Adipocyte (in vitro differentiated cells): Measurements from ENCODE around the gene RABAC1.
A peak's percentile ranks its signal among the peaks of the same experiment; 100 is the strongest.
"Not testable (repeated sequence)": the region's sequence is repeated elsewhere in the genome, so short reads cannot be mapped to it uniquely, and the experiment has no call there.

Experiments
- DNase-seq: peaks from one replicate; pipeline ENCODE4 v3.0.0-alpha.2; 2015; ENCODE audit warnings: low read depth
- H3K27me3 ChIP-seq: replicated peaks from 2 replicates; pipeline ENCODE4 v1.7.0; 2013; ENCODE audit warnings: mild to moderate bottlenecking, low read length, moderate library complexity; ENCODE audit not compliant: control insufficient read depth, insufficient read depth
- H3K36me3 ChIP-seq: 2 replicates; pipeline ENCODE4 v1.7.0; 2013; ENCODE audit warnings: low read length, mild to moderate bottlenecking, moderate library complexity; ENCODE audit not compliant: control insufficient read depth, insufficient read depth, severe bottlenecking
- H3K4me1 ChIP-seq: 2 replicates; pipeline ENCODE4 v1.7.0; 2013; ENCODE audit warnings: mild to moderate bottlenecking, low read length, moderate library complexity; ENCODE audit not compliant: control insufficient read depth, insufficient read depth
- H3K4me3 ChIP-seq: 2 replicates; pipeline ENCODE4 v1.7.0; 2013; ENCODE audit warnings: mild to moderate bottlenecking, low read length, moderate library complexity
- H3K9ac ChIP-seq: 2 replicates; pipeline ENCODE4 v1.7.0; 2013; ENCODE audit warnings: mild to moderate bottlenecking, low read length, moderate library complexity
- H3K9me3 ChIP-seq: 2 replicates; pipeline ENCODE4 v1.7.0; 2013; ENCODE audit warnings: mild to moderate bottlenecking, low read length, moderate library complexity; ENCODE audit not compliant: control insufficient read depth

Gene RABAC1

GRCh38 chr19:41995959-41996797 is 37.1 kb upstream of the RABAC1 start:
- no peak for DNase-seq
- Histone ChIP-seq H3K9ac (no peak overlapping the region), H3K27me3 (peaks cover 55% of the 10 kb centered on the region), H3K4me3 (no peak overlapping the region), H3K4me1 (peaks cover 4% of the 10 kb centered on the region), H3K36me3 (no peaks in the 10 kb centered on the region), H3K9me3 (no peaks in the 10 kb centered on the region)

DNA sequence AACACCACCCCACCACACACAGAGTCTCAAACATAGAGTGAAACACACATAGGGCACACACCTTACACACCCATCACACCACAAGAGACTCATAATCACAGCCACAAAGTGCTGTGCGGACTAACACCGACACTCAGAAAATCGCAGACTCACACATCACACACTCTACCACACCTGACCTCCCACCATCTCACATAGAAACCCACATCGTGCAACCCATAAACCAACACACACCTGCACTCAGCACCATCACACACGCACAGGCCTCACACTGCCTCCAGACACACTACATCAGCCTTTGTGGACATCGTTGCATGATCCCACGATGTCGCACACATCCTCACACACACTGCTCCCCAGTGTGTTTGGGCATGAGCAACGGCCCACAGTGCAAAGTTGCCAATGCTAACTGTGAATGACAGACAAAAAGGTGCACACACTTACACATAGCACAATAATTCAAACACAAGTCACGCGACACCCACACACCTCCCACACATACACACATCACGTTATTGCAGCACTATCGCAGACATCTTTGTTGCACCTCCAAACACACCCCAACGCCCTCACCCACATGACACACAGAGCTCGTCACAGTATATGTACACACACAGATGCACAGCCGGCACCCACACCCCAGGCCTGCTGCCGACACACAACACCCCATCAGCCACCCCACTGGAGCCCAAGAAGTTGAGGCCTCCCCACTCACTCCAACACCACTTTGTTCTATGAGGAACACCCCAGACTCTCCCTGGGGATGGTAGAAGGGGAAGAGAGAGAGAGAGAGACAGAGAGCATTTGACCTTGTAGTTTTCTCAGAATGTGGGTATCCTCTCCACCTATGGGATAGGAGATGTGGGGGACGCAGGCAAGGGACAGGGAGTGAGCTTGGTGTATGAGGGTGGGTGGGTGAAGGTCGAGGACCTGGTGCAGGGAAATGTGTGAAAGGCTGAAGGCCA is 36.2 kb upstream of the RABAC1 start:
- DNase-seq: no peak
- Histone ChIP-seq H3K4me3 (no peak overlapping the region), H3K36me3 (no peaks in the 10 kb centered on the region), H3K4me1 (peaks cover 4% of the 10 kb centered on the region), H3K9me3 (no peaks in the 10 kb centered on the region), H3K9ac (no peak overlapping the region), H3K27me3 (peaks cover 50% of the 10 kb centered on the region)

DNA sequence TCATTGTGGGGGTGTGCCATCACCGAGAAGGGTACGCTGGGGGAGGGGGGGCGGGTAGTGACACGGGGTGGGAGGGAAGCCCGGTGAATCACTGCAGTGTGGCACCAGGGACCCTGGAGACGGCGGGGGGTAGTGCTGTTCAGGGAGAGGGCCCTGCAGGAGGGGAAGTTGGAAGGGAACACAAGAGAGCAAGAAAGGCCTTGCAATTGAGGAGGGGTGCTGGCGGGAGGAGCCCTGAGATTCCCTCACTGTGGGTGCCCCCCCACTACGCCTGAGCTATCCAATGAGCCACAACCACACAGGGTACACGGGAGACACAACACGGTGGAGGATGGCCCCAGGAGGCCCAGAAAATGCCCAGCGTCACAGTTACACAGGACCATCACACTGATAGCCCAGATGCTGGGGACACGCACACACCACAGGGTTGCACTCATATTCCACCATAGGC is 35.4 kb upstream of the RABAC1 start:
- H3K4me1 ChIP-seq: peaks cover 4% of the 10 kb centered on the region
- H3K36me3 ChIP-seq: no peaks in the 10 kb centered on the region
- no peak overlapping the region for H3K4me3 ChIP-seq
- H3K9me3 ChIP-seq: no peaks in the 10 kb centered on the region
- DNase-seq: no peak
- H3K9ac ChIP-seq: no peak overlapping the region
- H3K27me3 ChIP-seq: peaks cover 49% of the 10 kb centered on the region

DNA sequence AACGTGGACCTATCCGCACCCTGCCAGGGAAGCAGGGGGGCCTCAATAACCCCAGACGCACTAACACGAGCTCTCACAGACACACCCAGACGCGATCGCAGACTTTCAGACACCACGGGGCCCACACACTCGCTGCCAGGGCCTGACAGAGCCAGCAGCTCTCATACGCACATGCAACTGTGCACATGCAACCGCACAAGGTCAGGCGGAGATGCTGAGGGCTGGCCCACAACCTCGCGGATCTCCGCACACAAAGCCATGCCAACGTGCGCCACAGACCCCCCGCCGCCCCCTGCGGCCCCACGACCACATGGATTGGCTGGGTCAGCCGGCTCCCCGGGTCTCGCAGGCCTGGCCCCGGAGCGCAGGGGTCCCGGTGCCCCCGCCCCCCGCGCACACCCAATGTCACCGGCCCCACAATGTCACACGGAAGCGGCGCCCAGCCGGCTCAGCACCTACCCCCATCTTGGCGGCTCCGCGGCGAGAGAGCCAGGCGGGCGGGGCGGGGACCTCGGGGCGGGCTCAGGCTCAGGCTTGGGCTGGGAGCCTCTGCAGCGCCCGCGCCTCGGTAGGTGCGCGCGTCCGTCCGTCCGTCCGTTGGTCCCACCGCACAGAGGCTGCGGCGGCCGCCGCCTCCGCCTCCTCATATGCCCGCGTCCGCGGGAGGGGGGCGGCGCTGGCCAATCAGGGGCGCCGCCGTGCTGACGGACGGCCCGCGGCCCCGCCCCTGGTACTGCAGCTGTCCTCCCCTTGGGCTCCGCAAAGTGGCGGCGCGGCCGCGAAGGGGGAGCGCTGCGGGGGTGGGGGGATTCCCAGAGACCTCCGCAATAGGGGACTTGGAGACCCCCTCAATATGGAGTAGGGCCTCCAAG is 34.7 kb upstream of the RABAC1 start, which contains the start of gene ATP1A3:
ATP1A3 (minus strand) TSS at position 619 of the 872 bp plus-strand sequence; CDS start at position 465, 154 bp downstream.
- H3K4me3 ChIP-seq: no peak within 1 kb of the TSS
- peaks cover 48% of the 10 kb centered on the region for H3K27me3 ChIP-seq
- no peaks in the 10 kb centered on the region for H3K36me3 ChIP-seq
- peaks cover 4% of the 10 kb centered on the region for H3K4me1 ChIP-seq
- no peak within 1 kb of the TSS for H3K9ac ChIP-seq
- no peaks in the 10 kb centered on the region for H3K9me3 ChIP-seq
- DNase-seq: peak; percentile 70

GRCh38 chr19:41991925-41992569 is 32.9 kb upstream of the RABAC1 start:
- not testable (repeated sequence) for H3K9ac ChIP-seq, H3K36me3 ChIP-seq, H3K4me1 ChIP-seq, H3K9me3 ChIP-seq, H3K4me3 ChIP-seq, DNase-seq
- peaks cover 58% of the 10 kb centered on the region for H3K27me3 ChIP-seq

- peaks cover 58% of the 10 kb centered on the region for H3K27me3 ChIP-seq
- DNase-seq: no peak
Measured at GRCh38 chr19:41991025-41991424, 31.9 kb upstream of the RABAC1 start.

DNA sequence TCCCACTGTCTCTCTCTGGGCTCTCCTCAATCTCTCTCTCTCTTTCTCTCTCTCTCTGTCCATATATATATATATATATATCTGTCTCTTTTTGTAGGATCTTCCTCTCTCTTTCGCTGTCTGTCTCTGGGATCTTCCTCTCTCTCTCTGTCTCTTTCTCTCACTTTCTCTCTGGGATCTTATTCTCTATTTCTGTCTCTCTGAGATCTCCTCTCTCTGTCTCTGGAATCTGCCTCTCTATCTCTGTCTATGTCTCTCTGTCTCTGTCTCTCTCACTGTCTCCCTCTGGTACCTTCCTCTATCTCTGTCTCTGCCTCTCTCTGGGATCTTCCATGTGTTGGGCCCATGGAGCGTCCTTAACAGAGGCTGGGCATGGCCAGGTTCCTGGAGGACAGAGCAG is 31.5 kb upstream of the RABAC1 start:
- H3K4me3 ChIP-seq: no peak overlapping the region
- peaks cover 58% of the 10 kb centered on the region for H3K27me3 ChIP-seq
- DNase-seq: no peak
- H3K4me1 ChIP-seq: peaks cover 4% of the 10 kb centered on the region
- no peak overlapping the region for H3K9ac ChIP-seq
- H3K36me3 ChIP-seq: no peaks in the 10 kb centered on the region
- no peaks in the 10 kb centered on the region for H3K9me3 ChIP-seq

More at GRCh38 chr19:41991025-41991424, 31.9 kb upstream of the RABAC1 start:
- H3K4me3 ChIP-seq: no peak overlapping the region
- H3K9me3 ChIP-seq: no peaks in the 10 kb centered on the region
- peaks cover 4% of the 10 kb centered on the region for H3K4me1 ChIP-seq
- no peaks in the 10 kb centered on the region for H3K36me3 ChIP-seq
- no peak overlapping the region for H3K9ac ChIP-seq

- DNase-seq: no peak
- Histone ChIP-seq H3K9me3 (no peaks in the 10 kb centered on the region), H3K27me3 (peaks cover 52% of the 10 kb centered on the region), H3K36me3 (no peaks in the 10 kb centered on the region), H3K9ac (no peak overlapping the region), H3K4me1 (peaks cover 4% of the 10 kb centered on the region), H3K4me3 (no peak overlapping the region)
Measured at GRCh38 chr19:41990028-41990427, 30.9 kb upstream of the RABAC1 start.

DNA sequence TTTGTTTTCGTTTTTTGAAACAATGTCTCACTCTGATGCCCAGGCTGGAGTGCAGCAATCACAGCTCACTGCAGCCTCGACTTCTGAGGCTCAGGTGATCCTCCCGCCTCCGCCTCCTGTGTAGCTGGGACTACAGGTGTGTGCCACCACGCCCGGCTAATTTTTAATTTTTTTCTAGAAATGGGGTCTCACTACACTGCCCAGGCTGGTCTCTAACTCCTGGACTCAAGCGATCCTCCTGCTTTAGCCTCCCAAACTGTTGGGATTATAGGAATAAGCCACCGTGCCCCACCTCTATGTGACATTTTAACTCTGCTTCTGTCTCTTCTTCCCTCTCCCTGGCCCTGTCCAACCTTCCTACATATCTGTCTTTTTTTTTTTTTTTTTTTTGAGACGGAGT is 29.8 kb upstream of the RABAC1 start:
- Histone ChIP-seq H3K9ac (no peak overlapping the region), H3K4me1 (peaks cover 4% of the 10 kb centered on the region), H3K9me3 (no peaks in the 10 kb centered on the region), H3K27me3 (peaks cover 51% of the 10 kb centered on the region), H3K36me3 (no peaks in the 10 kb centered on the region), H3K4me3 (no peak overlapping the region)
- DNase-seq: no peak

DNA sequence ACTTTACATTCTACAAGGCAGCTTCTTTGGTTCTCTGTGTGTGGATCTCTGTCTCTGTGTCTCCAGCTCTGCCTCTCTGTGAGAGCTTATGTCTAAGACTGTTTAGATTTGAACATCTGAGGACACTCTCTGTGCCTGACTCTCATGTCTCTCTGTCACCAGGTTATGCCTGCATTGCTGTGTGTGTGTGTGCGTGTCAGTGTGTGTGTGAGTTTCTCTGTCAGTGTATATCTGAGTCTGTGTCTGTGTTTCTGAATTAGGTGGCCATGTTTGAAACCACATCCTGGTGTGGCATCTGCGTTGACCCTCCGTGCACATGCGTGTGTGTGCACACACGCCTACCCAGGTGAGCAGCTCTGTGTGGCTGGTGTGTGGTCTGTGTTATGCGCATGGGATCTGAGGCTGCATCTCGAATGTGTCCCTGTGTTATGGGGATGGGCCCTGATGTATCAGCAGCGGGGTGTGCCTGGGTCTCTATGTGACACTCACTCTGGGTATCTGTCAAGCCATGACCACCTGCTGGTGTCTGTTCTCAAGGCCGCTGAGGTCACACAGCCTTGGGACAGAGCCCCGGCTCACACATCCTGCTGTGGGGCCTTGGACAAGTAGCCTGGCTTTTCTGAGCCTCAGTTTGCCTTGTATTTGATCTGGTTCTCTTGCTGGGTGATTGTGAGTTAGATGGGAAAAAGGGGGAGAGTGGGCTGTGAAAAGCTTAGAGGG is 28.2 kb upstream of the RABAC1 start:
- Histone ChIP-seq H3K4me1 (no peaks in the 10 kb centered on the region), H3K36me3 (no peaks in the 10 kb centered on the region), H3K27me3 (peaks cover 47% of the 10 kb centered on the region), H3K9me3 (no peaks in the 10 kb centered on the region), H3K9ac (no peak overlapping the region), H3K4me3 (no peak overlapping the region)
- DNase-seq: no peak
